Occipital lobe (tissue), 2 donors: ENCODE data around the gene KCNH5. TPM values are rescaled to one million over a fixed set of nuclear protein-coding genes. Genes with fewer than 3 reads are reported as not detected.

Experiments
- DNase-seq: peaks from one replicate; lab custom pipeline; 2025; lab: John Stamatoyannopoulos, UW
- total RNA-seq: library from RNA; depleted of rRNA; stranded (reverse); fragments of >200 nt; gene quantifications from one replicate; pipeline ENCODE4 v1.2.3, GENCODE V29; 2014

The KCNH5 gene
- total RNA-seq, 1 donor from 2014 or later, result 23.9 TPM

DNA sequence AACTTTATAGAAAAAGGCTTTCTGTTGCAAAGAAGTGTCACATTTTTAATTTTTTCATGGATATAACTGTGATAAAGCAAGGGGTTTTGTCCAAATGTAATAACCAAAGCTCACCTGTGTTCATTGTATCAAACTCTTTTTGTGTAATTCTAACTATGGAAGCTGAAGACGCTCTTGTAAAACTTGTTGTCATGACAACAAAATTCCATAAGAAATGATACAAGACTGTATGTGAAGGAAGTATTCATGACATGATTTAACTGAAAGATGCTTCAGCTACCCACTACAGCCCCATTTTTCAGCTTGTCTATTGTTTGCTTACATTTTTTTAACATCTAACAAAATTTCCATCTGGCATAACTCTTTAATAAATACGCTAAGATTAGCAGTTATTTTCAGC, 360.9 kb downstream of the KCNH5 start:
- DNase-seq, result no peak

DNA sequence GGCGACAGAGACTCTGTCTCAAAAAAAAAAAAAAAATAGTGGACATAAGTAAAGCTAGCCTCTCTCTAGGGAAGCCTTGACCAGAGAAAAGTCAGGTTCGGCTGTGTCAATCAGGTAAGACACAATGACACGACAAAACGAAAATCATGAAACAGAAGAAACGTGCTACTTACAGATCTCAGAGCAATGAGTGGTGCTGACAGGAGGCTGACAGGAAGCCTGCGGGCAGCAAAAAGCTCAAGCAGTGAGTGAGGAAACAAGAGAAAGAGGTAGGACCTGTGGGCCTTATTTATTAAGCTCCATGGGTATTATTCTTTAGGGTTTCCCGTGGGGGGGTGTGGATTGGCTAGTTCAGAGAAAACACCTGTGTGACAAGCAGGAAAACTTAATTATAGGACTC, 363.1 kb downstream of the KCNH5 start:
- DNase-seq, result no peak

DNA sequence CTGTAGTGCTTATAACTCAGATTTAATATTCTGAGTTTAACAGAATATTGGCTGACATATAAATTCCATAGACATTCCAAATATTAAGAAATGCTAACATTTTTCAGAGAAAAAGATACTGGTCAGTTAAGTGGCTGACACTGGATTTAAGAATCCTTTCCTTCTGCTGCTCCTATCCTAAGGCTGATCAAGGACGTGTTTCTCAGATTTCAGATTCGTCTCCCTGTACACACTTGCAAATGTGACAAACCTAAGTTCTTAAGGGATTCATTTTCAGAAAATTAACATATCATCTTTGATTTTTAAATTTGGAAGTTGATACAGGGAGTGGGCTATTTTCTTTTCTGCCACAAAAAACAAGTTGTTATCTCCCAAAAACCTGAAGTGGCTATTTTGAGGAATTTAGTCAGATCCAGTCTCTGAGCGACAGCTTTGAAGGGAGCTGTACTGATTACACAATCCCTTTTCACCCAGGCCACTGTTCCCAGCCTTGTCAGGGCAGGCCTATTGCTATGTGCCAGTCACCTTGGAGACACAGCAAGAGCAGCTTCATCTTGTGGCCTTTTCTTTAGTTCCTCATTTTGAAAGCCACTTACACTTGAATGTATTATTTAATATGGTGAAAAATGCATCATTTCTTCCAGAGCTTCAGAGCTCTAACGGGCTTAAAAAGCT, 370.6 kb downstream of the KCNH5 start:
- no peak for DNase-seq

DNA sequence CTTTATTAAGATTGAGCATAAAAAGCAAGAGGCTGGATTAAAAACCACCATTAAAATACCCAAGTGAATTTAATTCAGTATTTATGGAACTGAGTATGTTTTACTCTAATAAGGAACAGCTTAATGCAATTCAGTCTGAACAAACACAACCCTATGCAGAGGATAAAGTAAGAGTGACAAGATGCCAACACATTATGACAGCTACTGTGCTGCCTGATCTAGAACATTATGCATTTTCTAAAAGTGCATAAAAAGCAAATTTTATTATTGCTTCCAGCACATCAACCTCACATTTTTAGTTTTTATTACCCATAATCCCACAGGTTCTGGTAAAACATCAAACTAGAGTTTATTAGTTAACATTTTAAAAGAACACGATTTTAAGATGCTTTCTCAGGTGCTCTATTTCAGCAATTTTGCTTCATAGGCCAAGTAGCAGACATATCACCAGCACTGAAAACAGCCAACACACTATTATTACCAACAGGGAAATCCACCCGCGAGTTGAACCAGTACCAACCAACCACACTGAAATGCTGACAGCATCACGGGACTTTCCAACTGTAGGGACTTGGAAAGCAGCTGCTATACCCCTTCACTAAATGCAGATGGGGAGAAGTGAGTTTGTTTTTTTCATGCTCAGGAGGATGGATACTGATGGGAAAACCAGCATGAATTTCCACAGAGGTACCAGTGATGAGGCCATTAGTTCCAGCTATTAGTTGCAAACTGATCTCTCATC, 372.1 kb downstream of the KCNH5 start:
- no peak for DNase-seq

DNA sequence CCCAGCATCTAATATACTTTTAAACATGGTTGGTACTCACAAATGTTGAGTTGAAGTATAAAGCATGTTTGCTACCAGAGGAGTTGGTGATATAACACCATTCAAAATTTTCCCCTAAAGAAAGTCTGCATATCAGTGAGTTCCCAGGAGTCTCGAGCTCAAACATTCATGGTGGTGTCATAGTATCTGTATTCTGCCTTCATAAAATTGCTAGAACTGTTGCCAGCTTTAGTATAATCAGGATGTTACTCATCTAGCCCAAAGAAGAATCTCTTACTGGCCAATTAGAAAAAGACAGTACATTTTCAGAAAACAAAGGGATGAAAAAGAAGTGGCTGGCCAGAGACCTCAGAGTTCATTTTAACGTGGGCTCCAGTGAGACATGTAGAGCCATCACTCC, 374.7 kb downstream of the KCNH5 start:
- no peak for DNase-seq

DNA sequence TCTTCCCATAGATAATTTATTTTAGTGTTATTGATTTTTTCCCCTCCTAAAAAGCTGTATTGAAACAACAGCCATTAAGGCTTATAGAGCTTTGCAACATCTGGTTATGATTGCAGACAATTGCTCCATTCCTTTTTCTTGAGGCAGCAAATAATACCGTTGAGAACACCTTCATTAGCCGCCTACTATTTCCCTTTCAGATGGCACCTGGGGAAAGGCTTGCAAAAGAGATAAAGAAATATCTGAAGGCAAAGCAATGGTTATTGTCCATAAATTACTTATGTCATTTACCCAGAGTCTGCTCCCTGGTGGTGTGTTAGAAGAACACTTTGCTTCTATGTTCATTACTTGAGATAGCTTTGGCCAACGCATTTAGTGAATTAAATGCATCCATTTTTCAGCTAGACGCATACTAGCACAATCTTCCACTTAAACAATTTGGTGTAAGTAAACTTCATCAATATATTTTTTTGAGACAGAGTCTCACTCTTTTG, 377.8 kb downstream of the KCNH5 start:
- no peak for DNase-seq

DNA sequence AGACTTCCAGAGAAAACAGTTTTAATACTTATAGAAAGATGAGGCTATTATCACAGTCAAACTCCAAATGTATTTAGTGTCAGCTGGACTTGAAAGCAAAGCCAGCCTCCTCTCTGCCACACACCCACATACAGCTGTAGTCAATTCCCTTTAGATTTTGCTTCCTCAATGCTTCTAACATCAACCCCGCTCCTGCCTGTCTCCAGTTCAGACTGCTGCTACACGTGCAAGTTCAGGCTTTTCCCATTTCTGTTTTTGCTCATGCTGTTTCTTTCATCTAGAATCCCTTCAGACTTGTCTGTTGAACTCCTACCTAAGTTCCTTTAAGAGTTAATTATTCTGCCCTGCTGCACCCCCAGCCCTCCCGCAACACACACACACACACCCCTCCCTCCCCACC, 380.0 kb downstream of the KCNH5 start:
- DNase-seq, result no peak

DNA sequence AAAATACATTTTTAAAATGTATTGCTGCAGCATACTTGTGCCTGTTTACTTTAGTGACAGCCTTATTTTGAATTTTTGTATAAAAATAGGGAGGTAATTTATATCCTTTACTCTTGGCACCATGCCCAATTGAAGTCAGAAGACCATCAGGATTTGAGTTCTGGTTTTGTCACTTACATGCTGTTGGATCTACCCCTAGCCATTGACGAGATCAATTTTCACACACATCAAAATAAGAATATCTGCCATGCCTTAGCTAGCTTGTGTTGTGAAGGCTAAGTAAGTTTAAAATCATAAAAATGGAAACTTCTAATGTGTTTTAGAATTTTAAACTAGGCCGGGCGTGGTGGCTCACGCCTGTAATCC, 381.8 kb downstream of the KCNH5 start:
- no peak for DNase-seq

DNA sequence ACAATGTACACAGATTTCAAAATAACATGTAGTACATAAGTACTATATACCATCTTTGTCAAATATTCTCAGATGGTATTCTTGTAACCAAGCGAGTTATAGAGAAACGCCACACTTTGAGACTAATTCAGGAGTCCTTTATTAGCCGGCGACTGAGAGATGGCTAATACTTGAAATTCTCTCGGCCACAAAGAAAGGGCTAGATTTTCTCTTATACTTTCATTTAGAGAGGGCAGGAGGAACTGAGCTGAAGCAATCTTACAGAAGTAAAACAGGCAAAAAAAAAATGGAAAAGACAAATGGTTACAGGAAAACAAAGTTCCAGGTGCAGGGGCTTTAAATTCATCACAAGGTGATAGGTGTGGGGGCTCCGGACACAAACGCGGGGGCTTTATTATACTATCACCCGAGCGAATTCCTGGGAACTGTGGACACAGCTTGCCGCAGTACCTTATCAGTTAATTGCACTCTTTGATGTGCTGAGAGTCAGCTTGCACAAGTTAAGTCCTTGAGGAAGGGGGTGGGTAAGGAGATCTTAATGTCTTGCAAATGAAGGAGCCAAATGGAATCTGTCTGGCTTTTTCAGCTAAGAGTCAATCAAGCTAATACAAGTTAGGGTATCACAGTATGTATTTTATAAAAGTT, 382.3 kb downstream of the KCNH5 start:
- no peak for DNase-seq

DNA sequence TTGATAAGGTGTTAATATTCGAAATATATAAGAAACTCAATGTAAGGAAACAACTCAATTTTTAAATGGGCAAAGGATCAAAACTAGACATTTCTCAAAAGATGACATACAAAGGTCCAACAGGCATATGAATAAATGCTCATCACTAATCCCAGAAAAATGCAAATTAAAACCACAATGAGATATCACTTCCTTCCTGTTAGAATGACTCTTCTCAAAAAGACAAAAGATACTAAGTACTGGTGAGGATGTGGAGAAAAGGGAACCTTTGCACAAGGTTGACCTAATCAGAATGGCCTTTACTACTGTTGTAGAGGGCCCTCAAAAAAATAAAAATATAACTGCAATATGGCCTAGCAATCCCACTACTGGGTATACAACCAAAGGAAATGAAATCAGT, 383.4 kb downstream of the KCNH5 start:
- DNase-seq, result no peak

DNA sequence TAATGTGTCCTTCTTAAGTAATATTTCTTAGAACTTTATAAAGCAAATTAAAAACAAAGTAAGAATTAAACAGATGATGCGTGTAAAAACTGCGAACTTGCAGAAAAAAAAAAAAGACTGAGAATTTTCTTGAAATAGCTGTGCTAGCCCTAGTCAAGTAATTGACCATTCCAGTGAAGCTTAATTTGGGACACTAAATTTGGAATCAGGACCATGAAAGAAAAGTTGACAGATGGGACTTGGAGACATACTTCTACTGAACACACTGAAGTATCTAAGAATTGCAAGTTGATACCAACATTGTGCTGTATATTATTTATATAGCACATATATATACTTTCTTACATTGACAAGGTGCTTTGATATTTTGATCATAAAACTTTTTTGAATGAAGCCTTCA, 386.6 kb downstream of the KCNH5 start:
- no peak for DNase-seq

DNA sequence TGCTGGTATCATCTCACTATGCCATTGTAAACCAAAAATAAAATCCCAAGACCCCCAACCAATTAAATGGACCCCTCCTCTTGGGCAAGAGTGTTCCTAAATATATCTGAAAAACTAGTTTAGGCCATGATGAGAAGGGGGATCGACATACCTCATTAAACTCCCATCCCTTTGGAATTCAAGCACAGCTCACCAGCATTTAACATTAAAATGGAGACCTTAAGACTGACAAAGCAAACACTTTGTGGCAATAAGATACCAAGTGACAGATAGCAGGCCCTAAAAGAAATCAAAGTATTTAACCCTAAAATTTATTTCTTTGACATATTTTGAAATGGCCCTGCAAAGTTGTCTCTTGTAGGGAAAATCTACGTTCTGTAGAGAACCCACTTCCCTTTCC, 387.9 kb downstream of the KCNH5 start:
- DNase-seq, result no peak

DNA sequence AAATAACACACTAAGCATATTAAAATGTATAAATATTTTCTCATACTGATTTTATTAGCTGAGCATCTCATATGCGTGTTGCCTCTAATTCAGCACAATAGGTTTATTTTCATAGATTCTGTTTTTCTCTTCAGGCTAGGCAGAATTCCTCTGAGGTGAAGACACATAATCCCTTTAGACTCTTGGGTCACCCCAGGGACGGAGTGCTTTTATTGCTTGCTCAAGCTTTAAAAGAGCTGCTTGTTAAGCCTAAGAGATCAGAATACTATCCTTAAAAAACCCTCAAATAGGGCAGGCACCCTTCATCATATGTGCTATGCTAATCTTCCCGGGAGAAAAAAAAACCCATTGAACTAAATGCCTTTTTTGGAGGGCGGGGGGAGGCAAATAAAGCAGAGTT, 390.1 kb downstream of the KCNH5 start:
- DNase-seq, result no peak

DNA sequence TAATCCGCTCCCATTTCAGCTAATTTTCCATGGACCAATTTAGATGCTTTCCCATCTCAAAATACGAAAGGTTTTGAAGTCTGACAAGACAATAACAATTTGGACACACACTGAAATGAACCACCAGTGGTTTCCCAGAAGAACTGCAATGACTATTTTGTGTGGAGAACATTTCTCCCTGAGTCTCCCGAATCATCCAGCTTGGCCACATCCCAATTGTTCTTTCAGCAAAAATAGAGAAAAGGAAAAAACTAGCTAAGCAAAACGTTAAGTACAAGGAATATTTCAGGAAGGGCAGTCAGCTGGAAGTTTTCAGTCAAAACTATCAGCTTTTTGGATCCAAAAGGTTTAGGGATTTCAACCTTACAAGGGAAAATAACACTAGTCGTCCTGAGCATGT, 390.6 kb downstream of the KCNH5 start:
- no peak for DNase-seq

Other genes starting within 250 kb of the KCNH5 start
- gene RHOJ, start 159.0 kb upstream of the KCNH5 start, total RNA-seq, result 2.3 TPM